Testis (tissue), 3 donors: ENCODE results near the gene ANGPTL2. TPM values are rescaled to one million over a fixed set of nuclear protein-coding genes. Genes with fewer than 3 reads are reported as not detected.

ENCODE experiments used
- DNase-seq: peaks from one replicate; pipeline ENCODE4 v3.0.0-alpha.2; 2019
- H3K27ac ChIP-seq, 2 donors: fragments of 200-600 bp; sonication (generic); one replicate each; pipeline ENCODE4 v1.5.1; 2019
- H3K27me3 ChIP-seq: fragments of 200-600 bp; sonication (generic); one replicate; pipeline ENCODE4 v1.5.1; 2019
- H3K36me3 ChIP-seq: fragments of 200-600 bp; sonication (generic); one replicate; pipeline ENCODE4 v1.5.1; 2017; ENCODE audit warnings: low read depth; ENCODE audit errors: missing control alignments
- H3K4me1 ChIP-seq: fragments of 200-600 bp; sonication (generic); one replicate; pipeline ENCODE4 v1.5.1; 2019
- H3K4me3 ChIP-seq, 2 donors: fragments of 200-600 bp; sonication (generic); one replicate each; pipeline ENCODE4 v1.5.1; 2017 to 2019
- H3K9me3 ChIP-seq: fragments of 200-600 bp; sonication (generic); one replicate; pipeline ENCODE4 v1.5.1; 2017
- CTCF ChIP-seq, 3 experiments: fragments of 450-650 bp in 2 of 3; fragments of 200-600 bp in 1 of 3; sonication (generic) in 1 of 3; IDR thresholded peaks; one replicate each; pipeline ENCODE4 v1.5.1; 2016 to 2019; ENCODE audit warnings: antibody characterized with exemption in 3 of 3, mild to moderate bottlenecking in 2 of 3, moderate library complexity in 1 of 3
- POLR2A ChIP-seq: fragments of 450-650 bp; IDR thresholded peaks from one replicate; pipeline ENCODE4 v1.6.1; 2017; ENCODE audit warnings: antibody characterized with exemption, mild to moderate bottlenecking, moderate library complexity
- WGBS, 2 donors: methylation state at CpG; one replicate each; pipeline ENCODE4 v1.1.5; 2018; 5-methylcytosine and 5-hydroxymethylcytosine counted together
- intact Hi-C: fragments of 100-400 bp; cut with DNase I; formaldehyde crosslinking; loops from one replicate; pipeline ENCODE4 v1.15.1; 2023; ENCODE audit warnings: low total_unique reads
- polyA plus RNA-seq: library from polyadenylated mRNA; stranded (reverse); fragments of 350-450 nt; fragmentation: Illumina TruSeq; extraction: RNeasy Lipid Tissue Mini Kit (QIAGEN cat#74804); gene quantifications from one replicate; pipeline ENCODE4 v1.2.3, GENCODE V29; 2014; ENCODE audit warnings: low read depth, low replicate concordance; ENCODE audit not compliant: insufficient read depth
- total RNA-seq, 2 donors: library from RNA; depleted of rRNA; stranded (reverse); fragments of >200 nt; gene quantifications; one replicate each; pipeline ENCODE4 v1.2.3, GENCODE V29; 2016

ANGPTL2 gene
- total and polyA plus RNA-seq, 3 donors from 2014 or later, result 2.4 to 30.7 (median 2.4) TPM

GRCh38 chr9:127086771-127087170 is 35.7 kb downstream of the ANGPTL2 start:
- WGBS, 2 donors, result 91 to 95% methylated on average over 4 of the region's 4 CpGs
- intact Hi-C loops, result no loop called here
- no peak for TF ChIP-seq POLR2A
- TF ChIP-seq CTCF (IDR thresholded peaks at IDR 0.05), result no peak
- H3K27me3 ChIP-seq, result no peaks in the 10 kb centered on the region
- no peaks in the 10 kb centered on the region for H3K9me3 ChIP-seq
- no peak for DNase-seq
- peaks cover 33% of the 10 kb centered on the region for H3K4me1 ChIP-seq
- no peak overlapping the region for H3K4me3 ChIP-seq
- no peaks in the 10 kb centered on the region for H3K36me3 ChIP-seq
- no peak overlapping the region for H3K27ac ChIP-seq

- no peaks in the 10 kb centered on the region for H3K36me3 ChIP-seq
- 100% methylated on average over 2 of the region's 2 CpGs for WGBS, 2 donors
- H3K9me3 ChIP-seq, result no peaks in the 10 kb centered on the region
- intact Hi-C loops, result no loop called here
- peaks cover 17% of the 10 kb centered on the region for H3K4me1 ChIP-seq
- TF ChIP-seq POLR2A (no peak), CTCF (IDR thresholded peaks at IDR 0.05) (no peak)
- no peak overlapping the region for H3K27ac ChIP-seq
- DNase-seq, result no peak
- no peak overlapping the region for H3K4me3 ChIP-seq
- H3K27me3 ChIP-seq, result no peaks in the 10 kb centered on the region
These were observed 37.2 kb downstream of the ANGPTL2 start for GRCh38 chr9:127085186-127085585.

- TF ChIP-seq POLR2A (no peak), CTCF (IDR thresholded peaks at IDR 0.05) (no peak)
- 80 to 84% methylated on average over 6 to 12 of the region's 12 CpGs for WGBS, 2 donors
- Histone ChIP-seq H3K9me3 (no peaks in the 10 kb centered on the region), H3K27me3 (no peaks in the 10 kb centered on the region), H3K27ac (no peak overlapping the region), H3K4me3 (no peak overlapping the region), H3K36me3 (no peaks in the 10 kb centered on the region), H3K4me1 (peaks cover 9% of the 10 kb centered on the region)
- DNase-seq, result no peak
- intact Hi-C loops, result no loop called here
These were observed 38.1 kb downstream of the ANGPTL2 start for GRCh38 chr9:127084076-127085039.

- Histone ChIP-seq H3K36me3 (no peaks in the 10 kb centered on the region), H3K27me3 (no peaks in the 10 kb centered on the region), H3K9me3 (no peaks in the 10 kb centered on the region), H3K4me1 (peaks cover 4% of the 10 kb centered on the region), H3K27ac (no peak overlapping the region), H3K4me3 (no peak overlapping the region)
- intact Hi-C loops, result no loop called here
- 76 to 80% methylated on average over 3 to 5 of the region's 5 CpGs for WGBS, 2 donors
- no peak for TF ChIP-seq POLR2A
- TF ChIP-seq CTCF (IDR thresholded peaks at IDR 0.05), result no peak
- DNase-seq, result no peak
These were observed 39.1 kb downstream of the ANGPTL2 start for GRCh38 chr9:127083138-127083980.
